Measurements from ENCODE around the gene GGACT.

GGACT gene

GRCh38 chr13:100528353-100528752 is 60.2 kb downstream of the GGACT start:
- DNase-seq, result no peak

GRCh38 chr13:100527644-100528043 is 60.9 kb downstream of the GGACT start:
- DNase-seq, result no peak

- no peak for DNase-seq
Measured at GRCh38 chr13:100526318-100527000, 62.1 kb downstream of the GGACT start.

GRCh38 chr13:100525453-100526317 is 62.9 kb downstream of the GGACT start:
- DNase-seq, result no peak

GRCh38 chr13:100524688-100525087 is 63.9 kb downstream of the GGACT start:
- DNase-seq, result peak; percentile 13

GRCh38 chr13:100523981-100524386 is 64.6 kb downstream of the GGACT start:
- peak; percentile 41 for DNase-seq

- DNase-seq, result peak; percentile 38
Measured at GRCh38 chr13:100523411-100523810, 65.2 kb downstream of the GGACT start.

- DNase-seq, result no peak
Measured at GRCh38 chr13:100522618-100523309, 65.8 kb downstream of the GGACT start.

- peak; percentile 28 for DNase-seq
Measured at GRCh38 chr13:100521851-100522617, 66.6 kb downstream of the GGACT start.

GRCh38 chr13:100520936-100521850 is 67.4 kb downstream of the GGACT start:
- DNase-seq, result peak; percentile 50

- no peak for DNase-seq
Measured at GRCh38 chr13:100519626-100520025, 69.0 kb downstream of the GGACT start.

- peak; percentile 19 for DNase-seq
Measured at GRCh38 chr13:100518394-100519062, 70.1 kb downstream of the GGACT start.

- DNase-seq, result peak; percentile 28
Measured at GRCh38 chr13:100517728-100518127, 70.9 kb downstream of the GGACT start.

- peak; percentile 45 for DNase-seq
Measured at GRCh38 chr13:100517135-100517534, 71.5 kb downstream of the GGACT start.

- DNase-seq, result no peak
Measured at GRCh38 chr13:100515410-100515800, 73.2 kb downstream of the GGACT start.

GRCh38 chr13:100514788-100515409 is 73.7 kb downstream of the GGACT start:
- DNase-seq, result peak; percentile 86

- DNase-seq, result no peak
Measured at GRCh38 chr13:100513987-100514670, 74.5 kb downstream of the GGACT start.

- no peak for DNase-seq
Measured at GRCh38 chr13:100513171-100513570, 75.4 kb downstream of the GGACT start.

- no peak for DNase-seq
Measured at GRCh38 chr13:100512422-100512821, 76.2 kb downstream of the GGACT start.

- no peak for DNase-seq
Measured at GRCh38 chr13:100511466-100511865, 77.1 kb downstream of the GGACT start.

All from activated CD8-positive, alpha-beta memory T cell treated with anti-CD3 and anti-CD28 coated beads for 24 hours (primary cell).